T-cell (primary cell): ENCODE data around the gene CTBP1. TPM values are rescaled to one million over a fixed set of nuclear protein-coding genes. Genes with fewer than 3 reads are reported as not detected.

Experiments used
- ATAC-seq, 4 experiments: fragments of 200-7000 bp in 3 of 4; fragments of 150-1000 bp in 1 of 4; cut with Tn5 transposase; replicated peaks in 1 of 4; 1 replicate in 3 of 4; 2 replicates in 1 of 4; pipeline ENCODE4 v1.10.0; 2021; ENCODE audit warnings: moderate library complexity in 3 of 4, mild to moderate bottlenecking in 2 of 4, moderate number of reproducible peaks in 1 of 4
- CTCF ChIA-PET, 2 donors: fragments of 300-600 bp; sonication (Branson Sonifier 250); formaldehyde crosslinking; loops; one replicate each; lab custom pipeline; 2022; ENCODE audit warnings: antibody characterized with exemption in 2 of 2; lab: Charles Lee
- POLR2A ChIA-PET, 2 donors: fragments of 300-600 bp; sonication (Branson Sonifier 250); formaldehyde crosslinking; loops; one replicate each; lab custom pipeline; 2022; ENCODE audit warnings: antibody characterized with exemption in 2 of 2; lab: Charles Lee
- DNase-seq, 35 experiments: peaks; one replicate each; pipeline versions ENCODE4 v3.0.0 to v3.0.0-alpha.2; 2013 to 2023
- H3K27ac ChIP-seq: one replicate; pipeline ENCODE4 v1.5.1; 2013; ENCODE audit warnings: low read length
- H3K27me3 ChIP-seq, 2 experiments: replicated peaks in 1 of 2; 1 replicate in 1 of 2; 2 replicates in 1 of 2; pipeline versions ENCODE4 v1.6.1 to v1.7.0; 2013; ENCODE audit warnings: low read length in 1 of 2, mixed read lengths in 1 of 2; ENCODE audit not compliant: control insufficient read depth in 2 of 2, insufficient read depth in 2 of 2; ENCODE audit errors: extremely low read depth in 1 of 2
- H3K36me3 ChIP-seq, 2 donors: 1 replicate in 1 of 2; 2 replicates in 1 of 2; pipeline versions ENCODE4 v1.6.1 to v1.7.0; 2013; ENCODE audit warnings: low read length in 1 of 2; ENCODE audit not compliant: control insufficient read depth in 2 of 2, insufficient read depth in 1 of 2; ENCODE audit errors: extremely low read depth in 1 of 2
- H3K4me1 ChIP-seq, 2 experiments: 1 replicate in 1 of 2; 2 replicates in 1 of 2; pipeline versions ENCODE4 v1.6.1 to v1.7.0; 2013; ENCODE audit warnings: low read length in 2 of 2, mixed read lengths in 1 of 2; ENCODE audit not compliant: insufficient read depth in 2 of 2, control insufficient read depth in 1 of 2; ENCODE audit errors: extremely low read depth in 1 of 2
- H3K4me3 ChIP-seq, 2 donors: 1 replicate in 1 of 2; 2 replicates in 1 of 2; pipeline versions ENCODE4 v1.5.1 to v1.7.0; 2013; ENCODE audit warnings: mild to moderate bottlenecking in 2 of 2, low read length in 1 of 2, moderate library complexity in 1 of 2; ENCODE audit not compliant: control insufficient read depth in 1 of 2; ENCODE audit errors: extremely low read depth in 1 of 2
- H3K9me3 ChIP-seq: 2 replicates; pipeline ENCODE4 v1.7.0; 2013
- H3K27ac Mint-ChIP-seq, 2 donors: one replicate each; pipeline ENCODE4 v1.8.0; 2020 to 2021; ENCODE audit warnings: mild to moderate bottlenecking in 2 of 2, mixed read lengths in 2 of 2
- H3K27me3 Mint-ChIP-seq, 2 donors: one replicate each; pipeline ENCODE4 v1.8.0; 2021 to 2022; ENCODE audit warnings: mixed read lengths in 2 of 2
- H3K36me3 Mint-ChIP-seq: one replicate; pipeline ENCODE4 v1.8.0; 2021; ENCODE audit warnings: mixed read lengths
- H3K4me1 Mint-ChIP-seq, 3 donors: one replicate each; pipeline ENCODE4 v1.8.0; 2020 to 2022; ENCODE audit warnings: mixed read lengths in 3 of 3, mild to moderate bottlenecking in 1 of 3
- H3K4me3 Mint-ChIP-seq, 3 donors: one replicate each; pipeline ENCODE4 v1.8.0; 2020 to 2022; ENCODE audit warnings: mild to moderate bottlenecking in 3 of 3, mixed read lengths in 3 of 3, moderate library complexity in 3 of 3
- H3K9me3 Mint-ChIP-seq, 3 donors: one replicate each; pipeline ENCODE4 v1.8.0; 2020 to 2022; ENCODE audit warnings: mixed read lengths in 3 of 3
- WGBS: methylation state at CpG from one replicate; pipeline ENCODE4 v1.1.5; 2013; ENCODE audit warnings: missing lambda C conversion rate; ENCODE audit not compliant: insufficient coverage; 5-methylcytosine and 5-hydroxymethylcytosine counted together
- total RNA-seq, 35 experiments: library from RNA in 6 of 35; stranded (reverse) in 6 of 35; fragments of 120-200 nt in 1 of 35; gene quantifications; one replicate each; pipeline versions ENCODE4 v1.2.1 to v1.2.4 and lab custom pipeline; 2013 to 2026

Gene CTBP1
- total RNA-seq, 5 donors from 2014 or later (not counting 1 experiment from before 2014, with no cell fraction given), result 185 to 232 (median 207) TPM

GRCh38 chr4:1223841-1224809, 24.8 kb downstream of the CTBP1 start:
- Mint-ChIP-seq H3K9me3 (no peaks in the 10 kb centered on the region), H3K4me1 (peaks cover 17 to 25% (median 23%) of the 10 kb centered on the region in 3 donors), H3K27ac (peak overlapping the region in 1 of 2 donors; percentile 5), H3K4me3 (no peak overlapping the region), H3K36me3 (peaks cover 41% of the 10 kb centered on the region), H3K27me3 (no peaks in the 10 kb centered on the region)
- Histone ChIP-seq H3K4me3 (no peak overlapping the region), H3K9me3 (no peaks in the 10 kb centered on the region), H3K27ac (no peak overlapping the region), H3K27me3 (no peaks in the 10 kb centered on the region), H3K36me3 (peaks cover 46 to 66% of the 10 kb centered on the region in 2 donors), H3K4me1 (peaks cover 0 to 14% of the 10 kb centered on the region in 2 experiments)
- no peak for DNase-seq
- ChIA-PET POLR2A (no interaction called here), CTCF (interaction anchor here in 1 of 2 donors (0.5 kb wide), 2 partner anchors 40 to 79 kb away, joined by 5 read pairs; no protein-coding TSS in a partner anchor)
- no peak for ATAC-seq
- 97% methylated on average over 40 of the region's 40 CpGs for WGBS

- no peak overlapping the region for H3K4me3 ChIP-seq
- H3K27me3 Mint-ChIP-seq, result no peaks in the 10 kb centered on the region
- peaks cover 25 to 35% (median 31%) of the 10 kb centered on the region in 3 donors for H3K4me1 Mint-ChIP-seq
- no peak overlapping the region for H3K27ac ChIP-seq
- H3K4me3 Mint-ChIP-seq, result no peak overlapping the region
- peaks cover 0 to 23% of the 10 kb centered on the region in 2 experiments for H3K4me1 ChIP-seq
- H3K36me3 ChIP-seq, result peaks cover 39 to 59% of the 10 kb centered on the region in 2 donors
- DNase-seq, result no peak
- peaks cover 42% of the 10 kb centered on the region for H3K36me3 Mint-ChIP-seq
- no peaks in the 10 kb centered on the region for H3K9me3 Mint-ChIP-seq
- H3K27ac Mint-ChIP-seq, result no peak overlapping the region
- WGBS, result 94% methylated on average over 18 of the region's 29 CpGs
- no peaks in the 10 kb centered on the region for H3K9me3 ChIP-seq
- CTCF ChIA-PET, result no interaction called here
- H3K27me3 ChIP-seq, result no peaks in the 10 kb centered on the region
- ATAC-seq, result no peak
- POLR2A ChIA-PET, result no interaction called here
Observed at GRCh38 chr4:1222938-1223690, 25.8 kb downstream of the CTBP1 start.

GRCh38 chr4:1222036-1222789, 26.7 kb downstream of the CTBP1 start:
- no peak overlapping the region for H3K27ac Mint-ChIP-seq

GRCh38 chr4:1221155-1221870, 27.6 kb downstream of the CTBP1 start:
- Mint-ChIP-seq H3K4me3 (no peak overlapping the region), H3K9me3 (no peaks in the 10 kb centered on the region), H3K27me3 (no peaks in the 10 kb centered on the region), H3K4me1 (peaks cover 38 to 44% (median 42%) of the 10 kb centered on the region in 3 donors), H3K36me3 (peaks cover 33% of the 10 kb centered on the region), H3K27ac (peak overlapping the region in 1 of 2 donors; percentile 4)
- H3K36me3 ChIP-seq, result peaks cover 24 to 43% of the 10 kb centered on the region in 2 donors
- H3K27me3 ChIP-seq, result no peaks in the 10 kb centered on the region
- WGBS, result 92% methylated on average over 30 of the region's 33 CpGs
- no peak for DNase-seq
- no peak overlapping the region for H3K27ac ChIP-seq
- H3K4me1 ChIP-seq, result peaks cover 5 to 39% of the 10 kb centered on the region in 2 experiments
- ChIA-PET CTCF (interaction anchor here in 1 of 2 donors (0.5 kb wide), 1 partner anchor 1156 kb away, joined by 4 read pairs; no protein-coding TSS in a partner anchor), POLR2A (interaction anchor here in 1 of 2 donors (0.6 kb wide), 1 partner anchor 441 kb away, joined by 9 read pairs; no protein-coding TSS in a partner anchor)
- no peak for ATAC-seq
- no peaks in the 10 kb centered on the region for H3K9me3 ChIP-seq
- H3K4me3 ChIP-seq, result no peak overlapping the region

More at GRCh38 chr4:1222036-1222789, 26.7 kb downstream of the CTBP1 start:
- H3K9me3 Mint-ChIP-seq, result no peaks in the 10 kb centered on the region
- peaks cover 1 to 30% of the 10 kb centered on the region in 2 experiments for H3K4me1 ChIP-seq
- WGBS, result 96% methylated on average over 26 of the region's 34 CpGs
- CTCF ChIA-PET, result interaction anchor here in 1 of 2 donors (0.5 kb wide), 1 partner anchor 1155 kb away, joined by 4 read pairs; no protein-coding TSS in a partner anchor
- H3K27ac ChIP-seq, result no peak overlapping the region
- no peaks in the 10 kb centered on the region for H3K9me3 ChIP-seq
- POLR2A ChIA-PET, result interaction anchor here in 1 of 2 donors (0.6 kb wide), 1 partner anchor 440 kb away, joined by 9 read pairs; no protein-coding TSS in a partner anchor
- H3K4me3 ChIP-seq, result no peak overlapping the region
- peaks cover 33 to 50% of the 10 kb centered on the region in 2 donors for H3K36me3 ChIP-seq
- no peaks in the 10 kb centered on the region for H3K27me3 ChIP-seq
- peaks cover 29 to 37% (median 36%) of the 10 kb centered on the region in 3 donors for H3K4me1 Mint-ChIP-seq
- peaks cover 38% of the 10 kb centered on the region for H3K36me3 Mint-ChIP-seq
- H3K4me3 Mint-ChIP-seq, result no peak overlapping the region
- ATAC-seq (no peak), DNase-seq (no peak)
- no peaks in the 10 kb centered on the region for H3K27me3 Mint-ChIP-seq

- H3K4me1 Mint-ChIP-seq, result peaks cover 42 to 50% (median 42%) of the 10 kb centered on the region in 3 donors
- 95% methylated on average over 16 of the region's 16 CpGs for WGBS
- H3K4me1 ChIP-seq, result peaks cover 8 to 46% of the 10 kb centered on the region in 2 experiments
Observed at GRCh38 chr4:1220566-1220965, 28.4 kb downstream of the CTBP1 start.

More at GRCh38 chr4:1220566-1220965, 28.4 kb downstream of the CTBP1 start:
- Histone ChIP-seq H3K36me3 (peaks cover 24 to 43% of the 10 kb centered on the region in 2 donors), H3K27me3 (no peaks in the 10 kb centered on the region), H3K27ac (no peak overlapping the region), H3K4me3 (no peak overlapping the region), H3K9me3 (no peaks in the 10 kb centered on the region)
- no peaks in the 10 kb centered on the region for H3K9me3 Mint-ChIP-seq
- H3K27me3 Mint-ChIP-seq, result no peaks in the 10 kb centered on the region
- CTCF ChIA-PET, result no interaction called here
- H3K4me3 Mint-ChIP-seq, result no peak overlapping the region
- DNase-seq (no peak), ATAC-seq (no peak)
- no peak overlapping the region for H3K27ac Mint-ChIP-seq
- POLR2A ChIA-PET, result no interaction called here
- H3K36me3 Mint-ChIP-seq, result peaks cover 33% of the 10 kb centered on the region
